GM18502 (cell line): ENCODE data around the gene KASH5.

Source experiments
- ATAC-seq: cut with Tn5 transposase; IDR thresholded peaks from one replicate; pipeline ENCODE4 v1.9.1; 2021; ENCODE audit warnings: mild to moderate bottlenecking; ENCODE audit not compliant: unreplicated experiment, poor library complexity

The KASH5 gene

GRCh38 chr19:49393881-49394280, 5.8 kb downstream of the KASH5 start:
- no peak for ATAC-seq

DNA sequence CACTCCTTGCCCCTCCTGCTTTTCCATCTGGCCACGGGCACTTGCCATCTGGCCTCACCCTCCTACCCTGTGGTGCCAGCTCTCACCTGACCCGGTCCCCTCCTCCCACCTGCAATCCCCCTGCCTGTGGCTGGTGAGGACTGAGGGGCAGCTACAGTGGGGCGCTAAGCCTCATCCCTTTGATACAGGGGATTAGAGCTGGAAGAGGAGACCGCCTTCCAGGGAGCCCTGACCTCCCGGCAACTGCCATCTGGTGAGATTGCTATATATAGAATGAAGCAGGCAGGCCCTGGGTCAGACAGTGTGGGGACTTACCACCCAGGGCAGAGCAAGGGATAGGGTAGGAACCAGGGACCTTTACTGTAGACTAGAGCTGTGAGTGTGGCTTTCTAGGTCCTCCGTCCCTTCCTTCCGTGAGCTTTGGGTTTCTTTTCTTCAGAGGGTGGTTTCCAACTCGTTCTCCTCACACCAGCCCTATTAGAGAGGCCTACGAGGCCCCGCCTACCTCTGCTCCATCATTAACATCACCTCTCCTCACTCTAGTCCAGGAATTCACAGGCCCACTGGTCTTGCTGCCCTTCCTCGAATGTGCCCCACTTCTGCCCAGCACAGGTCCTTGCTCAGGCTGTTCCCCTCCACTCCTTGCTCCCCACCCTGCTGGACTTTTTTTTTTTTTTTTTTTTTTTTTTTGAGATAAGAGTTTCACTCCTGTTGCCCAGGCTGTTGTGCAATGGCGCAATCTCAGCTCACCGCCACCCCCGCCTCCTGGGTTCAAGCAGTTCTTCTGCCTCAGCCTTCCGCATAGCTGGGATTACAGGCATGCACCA, 7.7 kb downstream of the KASH5 start:
- ATAC-seq: no peak

- no peak for ATAC-seq
Measured at GRCh38 chr19:49396738-49397505, 8.9 kb downstream of the KASH5 start.

GRCh38 chr19:49398001-49398615, 10.1 kb downstream of the KASH5 start:
- no peak for ATAC-seq

GRCh38 chr19:49398931-49399330, 10.9 kb downstream of the KASH5 start:
- ATAC-seq: no peak

- no peak for ATAC-seq
Measured at GRCh38 chr19:49400029-49400428, 12.0 kb downstream of the KASH5 start.

DNA sequence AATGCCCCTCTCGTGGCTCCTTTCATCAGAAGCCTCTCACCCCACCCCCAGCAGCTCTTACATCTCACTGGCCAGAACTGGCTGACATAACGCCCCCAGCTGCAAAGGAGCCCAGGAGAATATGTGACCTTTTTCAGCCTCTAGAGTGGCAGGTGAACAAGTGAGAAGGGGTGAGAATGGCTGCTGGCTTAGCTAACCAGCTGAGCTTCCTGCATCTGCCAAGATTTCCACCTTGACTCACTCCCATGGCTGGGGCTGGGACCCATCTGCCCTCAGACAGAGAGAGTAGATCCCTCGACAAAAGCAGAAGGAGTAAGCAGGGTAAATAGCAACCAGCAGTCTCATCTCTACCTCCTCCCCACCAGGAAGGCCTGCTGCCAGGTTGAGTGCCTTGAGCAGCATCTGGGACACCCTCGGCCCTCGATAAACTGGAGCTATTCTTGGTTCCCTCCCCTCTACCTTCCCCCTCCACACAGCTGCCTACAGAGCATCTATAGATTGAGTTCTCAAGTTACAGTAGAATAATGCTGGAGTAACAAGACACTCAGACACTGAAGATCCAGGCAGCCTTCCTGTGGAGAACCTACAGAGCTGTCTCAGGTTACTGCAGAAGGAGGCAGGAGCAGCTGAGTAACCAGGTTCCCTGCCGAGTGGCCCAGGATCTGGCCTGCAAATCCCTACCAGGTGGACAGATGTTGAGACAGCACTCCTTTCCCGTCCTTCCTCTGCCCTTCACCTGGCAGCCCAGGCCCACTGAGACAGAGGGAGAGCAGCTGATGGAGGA, 15.5 kb downstream of the KASH5 start:
- ATAC-seq: no peak

DNA sequence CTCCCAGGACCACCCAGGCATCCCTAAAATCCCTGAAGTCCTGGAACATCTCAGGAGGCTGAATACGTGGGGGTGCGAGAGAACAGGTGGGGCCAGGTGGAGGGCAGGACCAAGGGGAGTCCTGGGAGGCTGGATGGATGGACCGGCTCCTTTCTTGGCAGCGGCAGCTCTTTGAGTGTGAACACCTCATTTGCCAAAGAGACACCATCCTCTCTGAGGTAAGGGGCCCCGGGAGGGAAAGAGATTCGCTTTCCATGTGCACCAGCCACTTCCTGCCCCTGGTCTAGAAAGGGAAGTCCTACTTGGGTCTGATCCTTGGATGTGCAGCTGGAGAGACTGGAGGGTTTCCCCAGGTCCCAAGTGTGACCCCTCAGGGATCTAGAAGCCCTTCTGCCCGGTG, 19.0 kb downstream of the KASH5 start:
- no peak for ATAC-seq

DNA sequence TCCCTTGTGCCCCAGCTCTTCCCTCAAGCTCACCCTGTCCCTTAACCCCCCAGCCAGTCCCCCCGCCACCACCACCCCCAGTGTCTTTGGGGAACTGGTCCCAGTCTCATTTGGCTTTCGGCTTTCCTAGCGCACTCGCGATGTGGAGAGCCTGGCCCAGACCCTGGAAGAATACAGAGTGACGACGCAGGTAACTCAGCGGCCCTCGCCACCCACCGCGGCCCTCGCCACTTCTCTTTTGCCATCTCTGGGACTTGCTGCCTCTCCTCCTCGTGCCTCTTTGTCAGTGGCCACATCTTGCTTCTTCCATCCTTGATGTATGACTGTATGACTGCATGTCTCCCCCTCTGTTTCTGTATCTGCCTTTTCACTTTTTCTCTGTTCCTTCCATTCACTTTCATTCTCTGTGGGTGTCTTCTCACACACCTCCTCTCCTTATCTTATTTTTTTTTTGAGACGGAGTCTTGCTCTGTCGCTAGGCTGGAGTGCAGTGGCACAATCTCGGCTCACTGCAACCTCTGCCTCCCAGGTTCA, 19.5 kb downstream of the KASH5 start:
- ATAC-seq: no peak

DNA sequence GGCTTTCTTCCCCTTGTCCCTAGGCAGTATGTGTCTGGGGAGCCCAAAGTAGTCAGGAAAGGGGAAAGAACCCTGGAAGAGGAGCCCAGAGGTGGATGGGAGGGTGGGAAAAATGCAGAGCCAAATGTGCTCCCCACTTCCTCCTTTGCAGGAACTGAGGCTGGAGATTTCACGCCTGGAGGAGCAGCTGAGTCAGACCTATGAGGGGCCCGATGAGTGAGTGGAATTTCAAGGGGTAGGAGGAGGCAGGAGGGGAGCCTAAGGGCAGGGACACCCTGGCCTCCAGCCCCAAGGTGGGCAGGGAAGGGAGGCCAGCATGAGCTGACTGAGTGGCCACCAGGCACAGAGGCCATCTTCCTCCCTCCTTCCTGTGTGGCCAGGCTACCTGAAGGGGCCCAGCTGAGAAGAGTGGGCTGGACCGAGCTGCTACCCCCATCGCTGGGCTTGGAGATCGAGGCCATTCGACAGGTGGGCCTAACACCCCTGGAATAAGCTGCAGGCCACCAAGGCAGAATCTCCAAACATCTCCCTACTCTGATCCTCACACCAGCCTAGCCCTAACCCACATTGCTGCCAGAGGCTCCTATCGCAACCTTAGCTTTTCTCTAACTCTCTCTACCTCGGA, 20.9 kb downstream of the KASH5 start:
- no peak for ATAC-seq

GRCh38 chr19:49409441-49410029, 21.5 kb downstream of the KASH5 start:
- ATAC-seq: no peak

GRCh38 chr19:49411681-49412326, 23.8 kb downstream of the KASH5 start:
- ATAC-seq: no peak

DNA sequence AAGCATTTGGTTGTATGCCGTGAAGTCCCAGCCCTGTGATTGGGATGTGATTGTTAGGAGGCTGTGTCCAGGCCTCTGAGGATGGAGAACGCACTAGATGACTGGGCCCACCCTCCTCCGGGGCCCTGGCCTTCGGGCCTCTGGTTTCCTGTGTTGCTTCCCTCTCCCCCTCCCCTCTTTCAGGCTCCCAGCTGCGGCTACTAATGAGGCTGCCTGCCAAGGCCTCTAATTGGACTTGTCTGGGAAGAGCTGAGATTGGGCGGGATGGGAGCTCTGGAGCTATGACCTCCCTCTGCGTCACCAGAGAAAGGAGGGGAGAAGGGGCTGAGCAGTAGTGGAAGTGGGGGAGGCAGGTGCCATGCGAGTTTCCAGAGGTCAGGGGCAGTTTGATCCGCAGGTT, 25.3 kb downstream of the KASH5 start:
- ATAC-seq: no peak

DNA sequence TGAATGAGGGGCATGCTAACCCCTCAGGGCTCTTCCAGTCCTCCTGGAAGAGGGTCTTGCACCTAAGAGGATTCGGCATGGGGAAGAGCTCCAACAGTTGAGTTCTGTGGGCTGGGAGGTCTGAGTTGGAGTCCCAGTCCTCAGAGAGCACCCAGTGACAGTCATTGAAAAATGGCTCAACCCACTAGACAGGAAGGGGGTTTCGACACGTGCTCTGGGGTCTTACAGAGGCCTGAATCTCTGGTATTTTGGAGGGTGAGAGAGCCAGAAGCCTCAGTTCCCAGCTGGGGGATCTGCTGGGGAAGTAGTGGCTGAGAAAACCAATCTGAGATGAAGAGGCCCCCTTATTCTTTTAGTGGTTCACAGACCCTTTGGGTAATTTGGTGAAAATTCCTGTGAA, 26.2 kb downstream of the KASH5 start:
- no peak for ATAC-seq

DNA sequence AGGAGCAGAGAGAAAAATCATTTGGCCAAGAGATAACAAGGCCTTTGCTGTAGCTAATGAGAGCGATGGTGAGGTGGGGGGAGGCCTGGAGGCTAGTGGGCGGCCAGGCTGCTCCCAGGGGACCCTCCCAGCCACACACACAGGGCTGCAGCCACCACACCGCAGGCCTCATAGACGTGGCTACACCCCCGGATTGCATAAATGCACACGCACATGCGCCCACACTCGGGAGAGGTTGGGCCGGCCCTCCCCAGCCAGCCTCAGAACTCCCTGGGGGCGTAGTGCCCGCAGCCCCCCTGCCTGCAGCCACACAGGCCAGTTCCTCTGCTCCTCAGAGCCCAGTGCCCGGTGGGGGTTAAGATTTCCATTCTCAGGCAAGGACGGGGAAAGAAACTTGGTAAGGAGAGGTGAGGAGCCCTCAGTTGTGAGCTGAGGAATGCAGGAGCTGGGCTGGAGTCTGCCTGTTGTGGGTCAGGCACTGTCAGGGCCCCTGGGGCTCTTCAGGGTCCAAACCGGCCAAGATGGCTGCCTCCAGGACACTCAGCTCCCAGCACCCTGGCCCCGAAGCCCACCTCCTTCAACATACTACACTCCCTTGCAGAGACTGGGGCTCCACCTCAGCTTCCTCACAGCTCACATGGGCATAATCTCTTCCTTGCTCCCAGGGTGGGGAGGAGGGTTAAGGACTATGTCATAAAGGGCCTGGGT, 27.2 kb downstream of the KASH5 start:
- ATAC-seq: no peak

GRCh38 chr19:49415810-49416200, 27.8 kb downstream of the KASH5 start:
- ATAC-seq: no peak

- no peak for ATAC-seq
Measured at GRCh38 chr19:49417088-49417487, 29.0 kb downstream of the KASH5 start.

DNA sequence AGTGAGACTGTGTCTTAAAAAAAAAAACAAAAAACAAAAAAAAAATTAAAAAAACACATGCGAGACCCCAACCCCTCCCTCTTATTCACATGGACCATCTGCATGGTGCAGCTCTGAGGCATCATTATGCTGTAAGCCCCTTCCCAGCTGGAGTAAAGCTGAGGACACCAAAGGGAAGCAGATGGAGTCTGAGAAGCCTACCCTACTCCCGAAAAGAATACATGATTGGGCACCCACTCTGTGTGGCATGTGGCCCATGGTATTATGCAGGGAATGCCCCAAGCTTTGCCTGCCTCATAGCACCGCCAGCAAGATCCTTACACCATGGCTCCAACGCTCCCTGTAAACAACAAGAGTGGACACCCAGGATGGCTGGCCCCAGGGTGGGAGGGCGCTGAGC, 30.5 kb downstream of the KASH5 start:
- no peak for ATAC-seq
